A673 (cell line): ENCODE data around the gene ROR2.

Experiments used
- CTCF ChIP-seq: fragments of 300-800, 200-600 bp; sonication (generic); conservative IDR thresholded peaks from 2 replicates; pipeline ENCODE4 v1.5.1; 2017; ENCODE audit warnings: low read depth, mild to moderate bottlenecking, antibody characterized with exemption, low read length, moderate library complexity, mixed read lengths
- EZH2 ChIP-seq: fragments of 200-600 bp; sonication (generic); IDR thresholded peaks from 2 replicates; pipeline ENCODE4 v1.6.1; 2017; ENCODE audit warnings: borderline replicate concordance, low read depth, mild to moderate bottlenecking, mixed read lengths, antibody characterized with exemption, low read length; ENCODE audit not compliant: poor library complexity, severe bottlenecking

GRCh38 chr9:91564081-91564670 lies 385.9 kb downstream of the ROR2 start:
- TF ChIP-seq CTCF (no peak), EZH2 (no peak)
